ENCODE results near the gene ATG9B.
A peak's percentile ranks its signal among the peaks of the same experiment; 100 is the strongest.
"Not testable (repeated sequence)": the region's sequence is repeated elsewhere in the genome, so short reads cannot be mapped to it uniquely, and the experiment has no call there.

Gene ATG9B

DNA sequence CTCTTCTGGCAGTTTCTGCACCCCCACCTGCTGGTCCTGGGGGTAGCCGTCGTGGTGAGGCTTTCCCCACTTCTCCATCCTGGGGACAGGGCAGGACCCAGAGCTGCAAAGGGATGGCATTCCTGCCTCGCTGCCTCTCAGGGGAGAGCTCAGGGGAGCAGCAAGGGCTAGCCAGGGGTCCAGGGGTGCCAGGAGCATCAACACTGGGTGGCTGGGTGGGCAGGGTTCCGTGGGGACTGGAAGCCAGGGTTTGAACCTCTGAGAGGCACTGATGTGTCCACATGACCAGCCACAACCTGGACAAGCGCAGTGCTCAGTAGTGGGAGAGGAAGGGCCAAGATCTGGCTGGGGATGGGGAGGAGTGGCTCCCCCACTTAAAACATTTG, 9.6 kb upstream of the ATG9B start:
- CTCF ChIA-PET = no interaction called here
- H3K27ac ChIP-seq = peak overlapping the region; percentile 36; the same call in 1 of the 2 replicates
- DNase-seq (ENCODE audit: low spot score) = no peak
- POLR2A ChIA-PET (ENCODE audit: low non-redundant PET) = no interaction called here
- TF ChIP-seq, protein P1, sequence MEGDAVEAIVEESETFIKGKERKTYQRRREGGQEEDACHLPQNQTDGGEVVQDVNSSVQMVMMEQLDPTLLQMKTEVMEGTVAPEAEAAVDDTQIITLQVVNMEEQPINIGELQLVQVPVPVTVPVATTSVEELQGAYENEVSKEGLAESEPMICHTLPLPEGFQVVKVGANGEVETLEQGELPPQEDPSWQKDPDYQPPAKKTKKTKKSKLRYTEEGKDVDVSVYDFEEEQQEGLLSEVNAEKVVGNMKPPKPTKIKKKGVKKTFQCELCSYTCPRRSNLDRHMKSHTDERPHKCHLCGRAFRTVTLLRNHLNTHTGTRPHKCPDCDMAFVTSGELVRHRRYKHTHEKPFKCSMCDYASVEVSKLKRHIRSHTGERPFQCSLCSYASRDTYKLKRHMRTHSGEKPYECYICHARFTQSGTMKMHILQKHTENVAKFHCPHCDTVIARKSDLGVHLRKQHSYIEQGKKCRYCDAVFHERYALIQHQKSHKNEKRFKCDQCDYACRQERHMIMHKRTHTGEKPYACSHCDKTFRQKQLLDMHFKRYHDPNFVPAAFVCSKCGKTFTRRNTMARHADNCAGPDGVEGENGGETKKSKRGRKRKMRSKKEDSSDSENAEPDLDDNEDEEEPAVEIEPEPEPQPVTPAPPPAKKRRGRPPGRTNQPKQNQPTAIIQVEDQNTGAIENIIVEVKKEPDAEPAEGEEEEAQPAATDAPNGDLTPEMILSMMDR (conservative IDR thresholded peaks at IDR 0.05; ENCODE audit: low read depth) = no peak

DNA sequence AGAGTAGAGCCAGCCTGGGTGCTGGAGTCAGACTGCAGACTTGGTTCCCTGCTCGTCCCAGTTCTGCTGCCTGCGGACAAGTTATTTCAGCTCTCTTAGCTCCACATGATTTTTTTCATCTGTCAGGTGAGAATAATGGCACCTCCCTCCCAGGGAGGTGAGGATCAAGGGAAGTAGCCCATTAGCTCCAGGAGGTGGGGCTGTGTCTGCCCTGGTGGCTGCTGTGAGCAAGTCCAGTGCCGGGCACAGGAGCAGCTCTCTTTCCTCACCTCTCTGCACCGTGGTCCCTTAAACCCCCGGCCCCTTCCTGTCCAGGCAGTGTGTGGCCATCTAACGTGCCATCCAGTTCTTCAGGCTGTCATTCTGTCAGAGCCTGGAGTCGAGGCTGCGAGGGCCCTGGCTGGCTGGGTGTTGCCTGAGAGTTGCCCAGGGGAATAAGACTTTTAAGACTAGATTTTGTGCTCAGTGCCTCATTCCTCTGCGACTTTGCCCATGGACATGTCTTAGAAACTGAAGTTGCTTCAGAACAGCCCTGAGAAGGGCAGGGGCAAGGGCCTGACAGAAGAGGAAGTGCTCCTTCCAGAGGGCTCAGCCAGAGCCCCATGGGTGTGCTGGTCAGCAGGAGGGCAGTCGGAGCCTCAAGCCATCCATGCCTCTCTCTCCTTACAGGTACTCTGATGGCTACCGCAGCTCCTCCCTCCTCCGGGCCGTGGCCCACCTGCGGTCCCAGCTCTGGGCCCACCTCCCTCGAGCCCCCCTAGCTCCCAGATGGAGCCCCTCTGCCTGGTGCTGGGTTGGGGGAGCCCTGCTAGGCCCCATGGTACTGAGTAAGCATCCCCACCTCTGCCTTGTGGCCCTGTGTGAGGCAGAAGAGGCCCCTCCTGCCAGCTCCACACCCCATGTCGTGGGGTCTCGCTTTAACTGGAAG, 8.9 kb upstream of the ATG9B start:
- CTCF ChIA-PET = interaction anchor here (2.0 kb wide), 1 partner anchor 78 kb away, joined by 8 read pairs; no protein-coding TSS in a partner anchor

DNA sequence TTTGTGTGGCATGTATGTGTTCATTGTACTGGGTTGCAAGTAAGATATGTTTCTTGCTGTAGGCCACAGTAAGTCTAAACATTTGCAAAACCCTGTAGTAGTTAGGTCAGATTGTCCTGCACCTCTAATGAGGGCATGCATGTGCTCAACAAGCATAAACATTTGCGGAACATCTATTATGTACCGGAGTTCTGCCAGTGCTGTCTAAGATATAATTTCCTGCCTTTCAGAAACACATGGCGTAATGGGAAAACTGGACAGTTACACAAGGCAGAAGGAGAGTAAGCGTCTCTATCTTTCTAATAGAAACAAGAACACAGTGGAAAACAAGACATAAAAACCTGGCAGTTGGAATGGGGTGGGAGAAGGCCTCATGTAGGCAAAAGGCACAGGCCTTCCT, 6.7 kb upstream of the ATG9B start:
- H3K27ac ChIP-seq = no peak overlapping the region
- ChIA-PET CTCF (no interaction called here), POLR2A (ENCODE audit: low non-redundant PET) (interaction anchor here (0.8 kb wide), 1 partner anchor 9 kb away, joined by 6 read pairs; no protein-coding TSS in a partner anchor)
- no peak for DNase-seq (ENCODE audit: low spot score)
- TF ChIP-seq, protein P1 (conservative IDR thresholded peaks at IDR 0.05; ENCODE audit: low read depth) = no peak

More for the DNA sequence above, 8.9 kb upstream of the ATG9B start:
- TF ChIP-seq, protein P1 (conservative IDR thresholded peaks at IDR 0.05; ENCODE audit: low read depth) = no peak
- DNase-seq (ENCODE audit: low spot score) = no peak
- POLR2A ChIA-PET (ENCODE audit: low non-redundant PET) = no interaction called here
- H3K27ac ChIP-seq = peak overlapping the region; percentile 36

DNA sequence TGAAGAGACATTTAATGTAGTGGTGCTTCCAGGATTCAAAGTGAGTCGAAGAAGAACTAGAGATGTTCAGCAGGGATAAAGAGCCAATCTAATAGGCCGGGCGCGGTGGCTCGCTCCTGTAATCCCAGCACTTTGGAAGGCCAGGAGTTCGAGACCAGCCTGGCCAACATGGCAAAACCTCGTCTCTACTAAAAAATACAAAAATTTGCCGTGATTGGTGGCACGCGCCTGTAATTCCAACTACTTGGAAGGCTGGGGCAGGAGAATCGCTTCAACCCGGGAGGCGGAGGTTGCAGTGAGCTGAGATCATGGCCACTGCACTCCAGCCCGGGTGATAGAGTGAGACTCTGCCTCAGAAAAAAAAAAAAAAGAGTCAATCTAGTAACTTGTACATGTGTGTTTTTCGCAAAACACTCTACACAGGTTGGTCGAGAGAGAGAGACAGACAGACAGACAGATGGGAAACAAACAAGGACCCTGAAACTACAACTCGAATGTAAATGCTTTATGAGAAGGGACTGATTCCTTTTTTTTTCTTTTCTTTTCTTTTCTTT, 4.7 kb upstream of the ATG9B start:
- ChIA-PET CTCF (interaction anchor here (0.6 to 1.2 kb wide), 2 partner anchors 46 to 82 kb away, joined by 3 to 4 read pairs; no protein-coding TSS in a partner anchor), POLR2A (ENCODE audit: low non-redundant PET) (interaction anchor here (0.5 kb wide), 1 partner anchor 47 kb away, joined by 5 read pairs; no protein-coding TSS in a partner anchor)
- TF ChIP-seq, protein P1 (conservative IDR thresholded peaks at IDR 0.05; ENCODE audit: low read depth) = peak; percentile 10; the same call in 1 of the 2 replicates
- DNase-seq (ENCODE audit: low spot score) = no peak
- peak overlapping the region; percentile 84 for H3K27ac ChIP-seq

DNA sequence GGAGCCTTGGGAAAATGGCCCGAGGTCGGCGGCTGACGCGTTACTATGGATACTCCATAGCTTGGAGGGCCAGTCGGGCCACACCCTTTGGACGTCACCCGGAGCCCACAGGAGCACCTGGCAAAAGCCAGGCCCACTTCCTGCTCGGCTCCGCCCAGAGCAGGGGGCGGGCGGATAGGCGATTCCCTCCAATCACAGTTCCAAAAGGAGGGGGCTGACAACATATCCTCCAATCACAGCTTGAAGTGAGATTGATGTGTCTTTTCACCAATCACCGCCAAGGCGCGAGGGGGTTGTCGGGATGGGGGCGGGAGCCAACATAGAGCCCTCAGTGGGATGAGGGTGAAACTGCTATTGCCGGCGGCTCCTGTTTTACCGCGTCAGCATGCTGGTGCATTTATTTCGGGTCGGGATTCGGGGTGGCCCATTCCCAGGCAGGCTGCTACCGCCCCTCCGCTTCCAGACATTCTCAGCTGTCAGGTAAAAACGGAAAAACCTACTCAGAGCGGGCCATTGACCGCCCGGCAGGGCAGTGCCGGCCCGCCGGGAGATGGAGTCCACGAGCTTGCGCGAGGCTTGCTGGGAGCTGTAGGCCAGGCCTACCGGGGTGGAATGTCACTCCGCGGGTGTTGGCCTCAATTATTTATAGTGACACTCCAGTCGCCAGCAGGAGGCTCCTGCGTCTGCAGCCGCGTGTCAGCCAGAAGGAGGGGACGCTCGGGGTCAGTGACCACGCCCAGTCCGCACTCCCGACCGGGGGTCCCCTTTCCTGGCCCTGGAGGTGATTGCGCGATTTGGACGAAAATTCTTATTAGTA, 4.0 kb upstream of the ATG9B start, which contains the start of gene ABCB8:
Gene ABCB8 (plus strand): TSS at position 320 of the 817 bp plus-strand sequence. CDS start 66 bp downstream, at position 386.
- TF ChIP-seq, protein P1 (conservative IDR thresholded peaks at IDR 0.05; ENCODE audit: low read depth) = peak; percentile 62
- DNase-seq (ENCODE audit: low spot score) = peak; percentile 100
- CTCF ChIA-PET = interaction anchor here (0.6 to 1.2 kb wide), 3 partner anchors 19 to 82 kb away, joined by 3 to 4 read pairs (median 3); no protein-coding TSS in a partner anchor
- POLR2A ChIA-PET (ENCODE audit: low non-redundant PET) = interaction anchor here (0.5 to 0.7 kb wide), 3 partner anchors 14 to 1346 kb away, joined by 3 to 5 read pairs (median 3); no protein-coding TSS in a partner anchor
- H3K27ac ChIP-seq = peak within 1 kb of the TSS; percentile 84

DNA sequence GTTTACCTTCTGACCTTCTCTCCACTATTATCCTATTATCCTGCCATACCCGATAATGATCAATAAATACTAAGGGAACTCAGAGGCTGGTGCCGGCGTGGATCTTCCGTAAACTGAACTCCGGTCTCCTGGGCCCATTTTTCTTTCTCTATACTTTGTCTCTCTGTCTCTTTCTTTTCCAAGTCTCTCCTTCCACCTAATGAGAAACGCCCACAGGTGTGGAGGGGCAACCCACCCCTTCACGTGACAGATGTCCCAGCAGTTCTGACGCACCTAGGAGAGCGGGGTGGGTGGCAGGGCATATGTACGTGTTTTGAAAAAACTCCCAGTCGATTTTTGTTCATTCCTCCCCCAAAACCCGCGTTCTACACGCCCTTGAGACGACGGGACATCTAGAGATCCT, 3.4 kb upstream of the ATG9B start:
- H3K27ac ChIP-seq = peak overlapping the region; percentile 84
- not testable (repeated sequence) for DNase-seq (ENCODE audit: low spot score)
- ChIA-PET CTCF (interaction anchor here (1.2 kb wide), 1 partner anchor 83 kb away, joined by 4 read pairs; no protein-coding TSS in a partner anchor), POLR2A (ENCODE audit: low non-redundant PET) (interaction anchor here (0.6 to 0.7 kb wide), 2 partner anchors 14 to 1345 kb away, joined by 3 read pairs; no protein-coding TSS in a partner anchor)

DNA sequence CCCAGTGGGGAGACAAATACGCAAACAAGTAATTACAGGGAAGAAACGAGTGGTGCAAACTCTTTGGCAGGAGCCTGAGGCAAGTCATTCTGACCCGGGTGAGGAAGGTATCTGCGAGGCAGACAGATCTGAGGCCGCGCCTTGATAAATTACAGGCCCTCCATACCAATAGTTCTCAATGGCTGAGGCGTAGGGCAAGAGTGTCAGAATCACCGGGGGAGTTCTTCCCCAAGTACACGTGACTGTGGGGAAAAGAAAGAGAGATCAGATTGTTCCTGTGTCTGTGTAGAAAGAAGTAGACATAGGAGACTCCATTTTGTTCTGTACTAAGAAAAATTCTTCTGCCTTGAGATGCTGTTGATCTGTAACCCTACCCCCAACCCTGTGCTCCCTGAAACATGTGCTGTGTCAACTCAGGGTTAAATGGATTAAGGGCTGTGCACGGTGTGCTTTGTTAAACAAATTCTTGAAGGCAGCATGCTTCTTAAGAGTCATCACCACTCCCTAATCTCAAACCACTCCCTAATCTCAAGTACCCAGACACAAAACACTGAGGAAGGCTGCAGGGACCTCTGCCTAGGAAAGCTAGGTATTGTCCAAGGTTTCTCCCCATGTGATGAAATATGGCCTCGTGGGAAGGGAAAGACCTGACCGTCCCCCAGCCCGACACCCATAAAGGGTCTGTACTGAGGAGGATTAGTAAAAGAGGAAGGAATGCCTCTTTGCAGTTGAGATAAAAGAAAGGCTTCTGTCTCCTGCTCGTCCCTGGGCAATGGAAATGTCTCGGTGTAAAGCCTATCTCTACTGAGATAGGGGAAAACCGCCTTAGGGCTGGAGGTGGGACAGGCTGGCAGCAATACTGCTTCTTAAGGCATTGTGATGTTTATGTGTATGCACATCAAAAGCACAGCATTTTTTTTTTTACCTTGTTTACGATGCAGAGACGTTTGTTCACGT, 2.8 kb upstream of the ATG9B start:
- CTCF ChIA-PET; POLR2A ChIA-PET (ENCODE audit: low non-redundant PET); DNase-seq (ENCODE audit: low spot score): not testable (repeated sequence)
- peak overlapping the region; percentile 84; the same call in 1 of the 2 replicates for H3K27ac ChIP-seq
